Ishikawa (cell line): Measurements from ENCODE around the gene FAM118A.

Experiments used
- CEBPB ChIP-seq: IDR thresholded peaks from 2 replicates; pipeline ENCODE4 v1.6.1; 2012
- CREB1 ChIP-seq: IDR thresholded peaks from 2 replicates; pipeline ENCODE4 v1.6.1; 2012; ENCODE audit warnings: low read depth
- EGR1 ChIP-seq: IDR thresholded peaks from 2 replicates; pipeline ENCODE4 v1.6.1; 2012
- EP300 ChIP-seq: IDR thresholded peaks from 2 replicates; pipeline ENCODE4 v1.6.1; 2012; ENCODE audit warnings: borderline replicate concordance
- FOXM1 ChIP-seq: IDR thresholded peaks from 2 replicates; pipeline ENCODE4 v1.6.1; 2012; ENCODE audit warnings: low read depth, borderline replicate concordance
- NFIC ChIP-seq: IDR thresholded peaks from 2 replicates; pipeline ENCODE4 v1.6.1; 2012
- RAD21 ChIP-seq: IDR thresholded peaks from 2 replicates; pipeline ENCODE4 v1.6.1; 2012; ENCODE audit warnings: low read depth
- TAF1 ChIP-seq: IDR thresholded peaks from 2 replicates; pipeline ENCODE4 v1.6.1; 2012; ENCODE audit warnings: low read depth, mild to moderate bottlenecking
- TCF12 ChIP-seq: IDR thresholded peaks from 2 replicates; pipeline ENCODE4 v1.6.1; 2012; ENCODE audit warnings: low read depth
- TEAD4 ChIP-seq: IDR thresholded peaks from 2 replicates; pipeline ENCODE4 v1.6.1; 2012
- YY1 ChIP-seq: IDR thresholded peaks from 2 replicates; pipeline ENCODE4 v1.6.1; 2012; ENCODE audit warnings: low read depth
- ZBTB7A ChIP-seq: IDR thresholded peaks from 2 replicates; pipeline ENCODE4 v1.6.1; 2012; ENCODE audit warnings: low read depth
- TF ChIP-seq, protein P1 (sequence below): IDR thresholded peaks from 2 replicates; pipeline ENCODE4 v1.6.1; 2012; ENCODE audit warnings: low read depth, mild to moderate bottlenecking
- TF ChIP-seq, protein P2 (sequence below): IDR thresholded peaks from 2 replicates; pipeline ENCODE4 v1.6.1; 2012
- TF ChIP-seq, protein P3 (sequence below): IDR thresholded peaks from 2 replicates; pipeline ENCODE4 v1.6.1; 2012

Gene FAM118A

DNA sequence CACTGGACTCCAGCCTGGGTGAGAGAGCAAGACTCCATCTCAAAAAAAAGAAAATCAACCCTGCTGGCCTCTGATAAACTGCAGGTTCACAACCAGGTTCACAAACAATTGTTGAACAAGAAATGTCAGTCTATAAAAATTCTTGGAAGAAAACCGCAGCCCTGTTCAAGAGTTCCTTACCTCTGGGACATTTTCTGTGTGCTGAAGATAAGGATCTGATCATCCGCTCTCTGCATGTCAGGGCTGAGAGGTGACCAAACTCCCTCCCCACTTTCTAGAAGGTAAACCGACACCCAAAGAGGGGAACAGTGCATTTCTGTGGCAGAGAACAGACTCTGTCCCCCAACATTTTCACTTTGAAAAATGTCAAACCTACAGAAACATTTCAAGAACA is 29.1 kb upstream of the FAM118A start:
- TF ChIP-seq FOXM1 (no peak), TEAD4 (no peak), CREB1 (no peak), NFIC (no peak), EP300 (no peak)
- TF ChIP-seq, protein P1, sequence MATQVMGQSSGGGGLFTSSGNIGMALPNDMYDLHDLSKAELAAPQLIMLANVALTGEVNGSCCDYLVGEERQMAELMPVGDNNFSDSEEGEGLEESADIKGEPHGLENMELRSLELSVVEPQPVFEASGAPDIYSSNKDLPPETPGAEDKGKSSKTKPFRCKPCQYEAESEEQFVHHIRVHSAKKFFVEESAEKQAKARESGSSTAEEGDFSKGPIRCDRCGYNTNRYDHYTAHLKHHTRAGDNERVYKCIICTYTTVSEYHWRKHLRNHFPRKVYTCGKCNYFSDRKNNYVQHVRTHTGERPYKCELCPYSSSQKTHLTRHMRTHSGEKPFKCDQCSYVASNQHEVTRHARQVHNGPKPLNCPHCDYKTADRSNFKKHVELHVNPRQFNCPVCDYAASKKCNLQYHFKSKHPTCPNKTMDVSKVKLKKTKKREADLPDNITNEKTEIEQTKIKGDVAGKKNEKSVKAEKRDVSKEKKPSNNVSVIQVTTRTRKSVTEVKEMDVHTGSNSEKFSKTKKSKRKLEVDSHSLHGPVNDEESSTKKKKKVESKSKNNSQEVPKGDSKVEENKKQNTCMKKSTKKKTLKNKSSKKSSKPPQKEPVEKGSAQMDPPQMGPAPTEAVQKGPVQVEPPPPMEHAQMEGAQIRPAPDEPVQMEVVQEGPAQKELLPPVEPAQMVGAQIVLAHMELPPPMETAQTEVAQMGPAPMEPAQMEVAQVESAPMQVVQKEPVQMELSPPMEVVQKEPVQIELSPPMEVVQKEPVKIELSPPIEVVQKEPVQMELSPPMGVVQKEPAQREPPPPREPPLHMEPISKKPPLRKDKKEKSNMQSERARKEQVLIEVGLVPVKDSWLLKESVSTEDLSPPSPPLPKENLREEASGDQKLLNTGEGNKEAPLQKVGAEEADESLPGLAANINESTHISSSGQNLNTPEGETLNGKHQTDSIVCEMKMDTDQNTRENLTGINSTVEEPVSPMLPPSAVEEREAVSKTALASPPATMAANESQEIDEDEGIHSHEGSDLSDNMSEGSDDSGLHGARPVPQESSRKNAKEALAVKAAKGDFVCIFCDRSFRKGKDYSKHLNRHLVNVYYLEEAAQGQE, result no peak

DNA sequence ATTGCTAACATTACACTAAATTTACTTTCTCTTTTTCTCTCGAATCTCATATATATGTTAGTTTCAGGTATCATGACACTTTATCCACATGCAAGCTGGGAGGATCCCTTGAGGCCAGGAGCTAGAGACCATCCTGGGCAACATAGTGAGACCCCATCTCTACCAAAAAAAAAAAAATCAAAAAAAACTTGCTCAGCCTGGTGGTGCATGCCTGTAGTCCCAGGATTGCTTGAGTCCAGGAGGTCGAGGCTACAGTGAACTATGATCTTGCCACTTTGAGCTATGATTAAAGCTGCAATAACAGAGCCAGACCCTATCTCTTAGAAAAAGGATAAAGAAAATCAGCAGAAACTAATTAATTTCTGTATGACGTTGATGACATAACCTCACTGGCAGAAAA is 28.7 kb upstream of the FAM118A start:
- no peak for TF ChIP-seq ZBTB7A
- TF ChIP-seq TEAD4, result no peak
- no peak for TF ChIP-seq TCF12
- no peak for TF ChIP-seq YY1
- TF ChIP-seq CREB1, result no peak

DNA sequence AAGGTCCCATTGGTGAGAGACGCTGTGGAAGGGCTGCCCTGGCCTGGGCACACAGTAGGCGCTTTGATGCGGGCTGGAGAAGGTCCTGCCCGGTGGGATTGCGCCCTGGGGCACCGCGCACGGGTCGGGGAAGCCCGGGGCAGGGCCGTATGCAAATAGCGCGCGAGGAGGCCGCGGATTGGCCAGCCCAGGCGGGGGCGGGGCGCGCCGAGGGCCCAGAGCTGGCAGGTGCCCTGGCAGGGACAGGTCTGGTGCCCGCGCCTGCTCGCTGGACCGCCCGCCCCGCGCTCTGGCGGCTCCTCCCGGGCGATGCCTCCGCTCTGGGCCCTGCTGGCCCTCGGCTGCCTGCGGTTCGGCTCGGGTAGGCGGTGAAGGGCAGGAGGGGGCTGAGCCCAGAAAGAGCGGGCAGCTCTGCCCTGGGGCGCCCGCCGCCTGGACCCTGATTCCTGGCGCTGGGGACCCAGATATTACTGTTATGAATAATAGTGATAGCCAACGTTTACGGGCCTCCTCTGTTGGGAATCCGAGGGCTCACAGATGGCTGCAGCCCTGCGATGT is 24.9 kb upstream of the FAM118A start, which contains the start of gene UPK3A:
Gene UPK3A, plus strand, starts transcription at position 245 of the 558 bp plus-strand sequence. Its CDS starts 65 bp downstream, at position 310.
- peak; percentile 78; the same call in 1 of the 2 replicates for TF ChIP-seq ZBTB7A
- TF ChIP-seq FOXM1, result no peak
- TF ChIP-seq, protein P2, sequence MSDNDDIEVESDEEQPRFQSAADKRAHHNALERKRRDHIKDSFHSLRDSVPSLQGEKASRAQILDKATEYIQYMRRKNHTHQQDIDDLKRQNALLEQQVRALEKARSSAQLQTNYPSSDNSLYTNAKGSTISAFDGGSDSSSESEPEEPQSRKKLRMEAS, result peak; percentile 63; the same call in 1 of the 2 replicates
- no peak for TF ChIP-seq TCF12
- TF ChIP-seq EGR1, result 0 out of 2 replicates have a peak, but pooled peaks have one; percentile 22

DNA sequence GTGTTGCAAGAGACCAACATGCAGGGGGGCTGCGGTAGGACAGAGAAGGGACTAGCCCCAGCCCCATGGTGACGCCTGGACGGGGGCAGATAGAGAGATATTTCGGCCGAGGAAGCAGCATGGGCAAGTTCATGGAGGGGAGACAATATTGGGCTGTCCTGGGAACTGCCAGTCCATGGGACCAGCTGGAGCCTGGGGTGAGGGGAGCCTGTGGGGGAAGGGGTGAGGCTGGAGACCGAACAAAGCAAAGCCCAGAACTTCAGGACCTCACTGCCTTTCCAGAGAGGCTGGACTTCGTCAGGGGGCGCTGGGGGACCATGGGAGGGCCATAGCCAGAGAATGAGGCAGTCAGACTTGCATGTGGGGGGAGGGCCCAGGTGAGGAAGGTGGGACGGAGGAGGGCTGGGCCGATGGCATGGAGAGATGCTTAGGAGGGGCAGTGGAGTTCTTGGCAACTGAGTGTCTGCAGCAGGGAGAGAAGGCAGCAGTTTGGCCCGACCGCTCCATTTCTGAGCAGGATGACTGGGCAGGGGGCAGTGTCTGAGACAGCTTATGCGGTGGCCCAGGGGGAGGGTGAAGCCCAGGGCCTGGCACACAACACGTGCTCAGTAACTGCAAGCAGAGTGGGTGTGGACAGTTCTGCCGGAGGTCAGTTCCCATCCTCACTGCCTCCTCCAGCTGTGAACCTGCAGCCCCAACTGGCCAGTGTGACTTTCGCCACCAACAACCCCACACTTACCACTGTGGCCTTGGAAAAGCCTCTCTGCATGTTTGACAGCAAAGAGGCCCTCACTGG is 24.3 kb upstream of the FAM118A start:
- no peak for TF ChIP-seq EP300
- TF ChIP-seq FOXM1, result no peak
- TF ChIP-seq EGR1, result no peak
- TF ChIP-seq, protein P3, sequence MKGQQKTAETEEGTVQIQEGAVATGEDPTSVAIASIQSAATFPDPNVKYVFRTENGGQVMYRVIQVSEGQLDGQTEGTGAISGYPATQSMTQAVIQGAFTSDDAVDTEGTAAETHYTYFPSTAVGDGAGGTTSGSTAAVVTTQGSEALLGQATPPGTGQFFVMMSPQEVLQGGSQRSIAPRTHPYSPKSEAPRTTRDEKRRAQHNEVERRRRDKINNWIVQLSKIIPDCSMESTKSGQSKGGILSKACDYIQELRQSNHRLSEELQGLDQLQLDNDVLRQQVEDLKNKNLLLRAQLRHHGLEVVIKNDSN, result no peak
- TF ChIP-seq, protein P2, result no peak
- no peak for TF ChIP-seq RAD21
- no peak for TF ChIP-seq CREB1
- TF ChIP-seq NFIC, result no peak
- TF ChIP-seq, protein P1, result no peak
- TF ChIP-seq TCF12, result no peak
- no peak for TF ChIP-seq ZBTB7A
- no peak for TF ChIP-seq TAF1
- no peak for TF ChIP-seq TEAD4
- TF ChIP-seq YY1, result no peak
- TF ChIP-seq CEBPB, result no peak

DNA sequence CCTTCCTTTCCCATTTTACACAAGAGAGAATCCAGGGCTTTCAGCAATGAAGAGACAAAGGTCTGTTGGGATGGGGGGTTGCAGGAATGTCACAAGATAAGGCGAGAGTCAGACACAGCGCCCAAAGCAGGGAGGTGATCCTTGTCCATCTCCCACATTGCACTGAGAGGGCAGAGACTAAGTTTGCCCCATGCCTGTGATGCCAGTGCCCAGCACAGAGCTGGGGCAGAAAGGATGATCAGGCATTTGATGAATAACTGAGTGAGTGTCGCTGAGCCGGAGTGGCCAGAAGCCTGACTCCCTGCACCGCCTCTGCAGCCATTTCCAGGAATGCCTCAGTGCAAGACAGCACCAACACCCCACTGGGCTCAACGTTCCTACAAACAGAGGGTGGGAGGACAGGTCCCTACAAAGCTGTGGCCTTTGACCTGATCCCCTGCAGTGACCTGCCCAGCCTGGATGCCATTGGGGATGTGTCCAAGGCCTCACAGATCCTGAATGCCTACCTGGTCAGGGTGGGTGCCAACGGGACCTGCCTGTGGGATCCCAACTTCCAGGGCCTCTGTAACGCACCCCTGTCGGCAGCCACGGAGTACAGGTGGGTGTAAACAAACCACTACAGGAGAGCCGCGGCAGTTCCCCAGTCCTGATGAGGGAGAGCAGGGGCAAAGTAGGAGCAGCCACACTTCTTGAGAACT is 22.7 kb upstream of the FAM118A start:
- TF ChIP-seq, protein P1, result no peak
- TF ChIP-seq EGR1 (no peak), NFIC (no peak), FOXM1 (no peak), RAD21 (no peak), YY1 (no peak), CEBPB (no peak), EP300 (no peak), ZBTB7A (no peak), TAF1 (no peak), CREB1 (no peak), TCF12 (no peak), TEAD4 (no peak)
- TF ChIP-seq, protein P3, result no peak
- TF ChIP-seq, protein P2, result no peak
